H1 (cell line): ENCODE measurements around the gene TRIM24. TPM values are rescaled to one million over a fixed set of nuclear protein-coding genes. Genes with fewer than 3 reads are reported as not detected.
"Not testable (repeated sequence)": the region's sequence is repeated elsewhere in the genome, so short reads cannot be mapped to it uniquely, and the experiment has no call there.

Experiments used
- CTCF ChIA-PET: fragments of 300-600 bp; sonication (Branson Sonifier 250); formaldehyde crosslinking; loops from one replicate; lab custom pipeline; 2021; ENCODE audit not compliant: partially characterized antibody; lab: Charles Lee
- POLR2A ChIA-PET: fragments of 300-600 bp; sonication (Branson Sonifier 250); formaldehyde crosslinking; loops from one replicate; lab custom pipeline; 2021; ENCODE audit warnings: inconsistent platforms; ENCODE audit not compliant: partially characterized antibody; lab: Charles Lee
- DNase-seq, 2 experiments: peaks; one replicate each; pipeline versions ENCODE4 v3.0.0 to v3.0.0-alpha.2; 2010 to 2022; ENCODE audit warnings: low spot score in 2 of 2, low read depth in 1 of 2, mixed read lengths in 1 of 2
- FAIRE-seq: peaks from 2 replicates; lab custom pipeline; 2011; peaks lifted over from hg19 to GRCh38; lab: Jason Lieb, UNC
- H2AFZ ChIP-seq: 2 replicates; pipeline ENCODE4 v1.8.1; 2012; ENCODE audit warnings: low read length, inconsistent platforms
- H2AK5ac ChIP-seq: 2 replicates; pipeline ENCODE4 v1.6.1; 2013; ENCODE audit warnings: low read depth, low read length
- H2BK120ac ChIP-seq: replicated peaks from 2 replicates; pipeline ENCODE3; 2013; ENCODE audit warnings: low read depth, low read length, inconsistent platforms
- H2BK12ac ChIP-seq: 2 replicates; pipeline ENCODE4 v1.6.1; 2013; ENCODE audit warnings: low read depth, low read length
- H2BK15ac ChIP-seq: 2 replicates; pipeline ENCODE4 v1.6.1; 2013; ENCODE audit warnings: low read length
- H2BK20ac ChIP-seq: 2 replicates; pipeline ENCODE4 v1.6.1; 2013; ENCODE audit warnings: low read length
- H2BK5ac ChIP-seq: 2 replicates; pipeline ENCODE4 v1.6.1; 2013; ENCODE audit warnings: low read depth, low read length
- H3K14ac ChIP-seq: 2 replicates; pipeline ENCODE4 v1.6.1; 2013; ENCODE audit warnings: inconsistent platforms; ENCODE audit not compliant: insufficient read length
- H3K18ac ChIP-seq: 2 replicates; pipeline ENCODE4 v1.6.1; 2013; ENCODE audit warnings: low read length; ENCODE audit errors: extremely low read depth
- H3K23ac ChIP-seq: 2 replicates; pipeline ENCODE4 v1.6.1; 2013; ENCODE audit warnings: inconsistent platforms; ENCODE audit not compliant: insufficient read length
- H3K23me2 ChIP-seq: 2 replicates; pipeline ENCODE4 v1.6.1; 2013; ENCODE audit warnings: low read depth, low read length
- H3K27ac ChIP-seq: 2 replicates; pipeline ENCODE4 v1.6.1; 2011; ENCODE audit warnings: low read depth, low read length, inconsistent platforms
- H3K27me3 ChIP-seq, 4 experiments: replicated peaks in 1 of 4; 1 replicate in 1 of 4; 2 replicates in 3 of 4; pipeline versions ENCODE4 v1.6.1 to v1.8.1; 2011 to 2013; ENCODE audit warnings: low read length in 3 of 4, mild to moderate bottlenecking in 3 of 4, inconsistent platforms in 2 of 4, mixed read lengths in 2 of 4, moderate library complexity in 1 of 4; ENCODE audit not compliant: control insufficient read depth in 3 of 4, insufficient read depth in 3 of 4; ENCODE audit errors: extremely low read depth in 1 of 4
- H3K36me3 ChIP-seq, 4 experiments: 2 replicates each; pipeline versions ENCODE4 v1.6.1 to v1.8.1; 2011 to 2013; ENCODE audit warnings: mild to moderate bottlenecking in 4 of 4, low read length in 3 of 4, moderate library complexity in 2 of 4, control low read depth in 1 of 4, inconsistent platforms in 1 of 4; ENCODE audit not compliant: insufficient read depth in 4 of 4, control insufficient read depth in 2 of 4
- H3K4ac ChIP-seq: replicated peaks from 2 replicates; pipeline ENCODE3; 2013; ENCODE audit warnings: low read length, low read depth, mixed read lengths, inconsistent platforms; ENCODE audit not compliant: insufficient read length
- H3K4me1 ChIP-seq, 4 experiments: replicated peaks in 1 of 4; 1 replicate in 1 of 4; 2 replicates in 3 of 4; pipeline versions ENCODE4 v1.6.1 to v1.8.1; 2011 to 2013; ENCODE audit warnings: low read length in 3 of 4, inconsistent platforms in 2 of 4, mixed read lengths in 1 of 4; ENCODE audit not compliant: insufficient read depth in 4 of 4, control insufficient read depth in 3 of 4
- H3K4me2 ChIP-seq, 2 experiments: 2 replicates each; pipeline versions ENCODE4 v1.6.1 to v1.8.1; 2011 to 2013; ENCODE audit warnings: low read depth in 2 of 2, low read length in 2 of 2, control low read depth in 1 of 2, inconsistent platforms in 1 of 2, mild to moderate bottlenecking in 1 of 2; ENCODE audit not compliant: insufficient read depth in 1 of 2
- H3K4me3 ChIP-seq, 4 experiments: fragments of 200-600, 300-600 bp in 1 of 4; sonication (generic), shearing (Covaris generic), sonication (Bioruptor Twin) in 1 of 4; 2 replicates each; pipeline versions ENCODE4 v1.5.1 to v1.8.1; 2011 to 2016; ENCODE audit warnings: low read length in 4 of 4, low read depth in 3 of 4, control low read depth in 2 of 4, inconsistent platforms in 2 of 4, mild to moderate bottlenecking in 2 of 4, mixed read lengths in 1 of 4, moderate library complexity in 1 of 4; ENCODE audit not compliant: insufficient read depth in 2 of 4; ENCODE audit errors: extremely low read depth in 1 of 4
- H3K56ac ChIP-seq: replicated peaks from 2 replicates; pipeline ENCODE3; 2013; ENCODE audit warnings: low read depth, mild to moderate bottlenecking, mixed read lengths, low read length, inconsistent platforms; ENCODE audit not compliant: insufficient read length
- H3K79me1 ChIP-seq: 2 replicates; pipeline ENCODE4 v1.6.1; 2013; ENCODE audit warnings: low read depth, low read length, control low read depth
- H3K79me2 ChIP-seq, 2 experiments: 2 replicates each; pipeline versions ENCODE4 v1.6.1 to v1.8.1; 2012 to 2013; ENCODE audit warnings: low read length in 2 of 2, mild to moderate bottlenecking in 2 of 2, inconsistent platforms in 1 of 2; ENCODE audit not compliant: insufficient read depth in 2 of 2, control insufficient read depth in 1 of 2
- H3K9ac ChIP-seq, 4 experiments: replicated peaks in 1 of 4; 1 replicate in 1 of 4; 2 replicates in 3 of 4; pipeline versions ENCODE4 v1.6.1 to v1.8.1; 2011 to 2013; ENCODE audit warnings: low read depth in 3 of 4, low read length in 3 of 4, control low read depth in 2 of 4, mild to moderate bottlenecking in 2 of 4, moderate library complexity in 2 of 4, inconsistent platforms in 1 of 4; ENCODE audit errors: extremely low read depth in 1 of 4
- H3K9me3 ChIP-seq, 2 experiments: 2 replicates each; pipeline versions ENCODE4 v1.6.1 to v1.8.1; 2012 to 2013; ENCODE audit warnings: mild to moderate bottlenecking in 2 of 2, moderate library complexity in 2 of 2, control low read depth in 1 of 2, inconsistent platforms in 1 of 2, low read depth in 1 of 2, low read length in 1 of 2, mixed read lengths in 1 of 2; ENCODE audit not compliant: insufficient read depth in 2 of 2
- H4K20me1 ChIP-seq, 2 experiments: replicated peaks in 1 of 2; 2 replicates each; pipeline versions ENCODE3 to v1.8.1; 2011 to 2013; ENCODE audit warnings: inconsistent platforms in 2 of 2, low read length in 2 of 2, mild to moderate bottlenecking in 1 of 2; ENCODE audit not compliant: insufficient read depth in 2 of 2, control insufficient read depth in 1 of 2
- H4K5ac ChIP-seq: 2 replicates; pipeline ENCODE4 v1.6.1; 2013; ENCODE audit warnings: low read length, low read depth, mixed read lengths, inconsistent platforms; ENCODE audit not compliant: insufficient read length
- H4K8ac ChIP-seq: 2 replicates; pipeline ENCODE4 v1.8.0; 2013; ENCODE audit warnings: mild to moderate bottlenecking, moderate library complexity, low read length, inconsistent platforms; ENCODE audit not compliant: insufficient read depth; ENCODE audit errors: extremely low read depth
- H4K91ac ChIP-seq: replicated peaks from 2 replicates; pipeline ENCODE3; 2013; ENCODE audit warnings: low read length, mixed read lengths, inconsistent platforms; ENCODE audit not compliant: insufficient read length
- CEBPB ChIP-seq: IDR thresholded peaks from 2 replicates; pipeline ENCODE4 v1.6.1; 2012; ENCODE audit warnings: low read depth, low read length
- WGBS, 2 experiments: shearing (Covaris generic) in 1 of 2; methylation state at CpG; one replicate each; pipeline versions ENCODE4 v1.1.6 to v1.1.7; 2013 to 2015; ENCODE audit warnings: low lambda C conversion rate in 2 of 2, mixed read lengths in 2 of 2, inconsistent platforms in 1 of 2, low coverage in 1 of 2, missing lambda C conversion rate in 1 of 2; ENCODE audit not compliant: insufficient replicate concordance in 2 of 2, insufficient coverage in 1 of 2, insufficient read length in 1 of 2; ENCODE audit errors: extremely low coverage in 1 of 2, missing lambda C conversion rate in 1 of 2; 5-methylcytosine and 5-hydroxymethylcytosine counted together
- polyA plus RNA-seq, 7 experiments: library from polyadenylated mRNA; depleted of rRNA in 3 of 7; stranded (reverse) in 5 of 7; unstranded in 2 of 7; fragments of >200 nt in 5 of 7; fragments of 200-250 nt in 2 of 7; gene quantifications; 1 replicate in 5 of 7; 2 replicates in 1 of 7; 4 replicates in 1 of 7; pipeline versions ENCODE4 v1.2.1 to v1.2.3, GENCODE V29; 2011 to 2013; ENCODE audit warnings: missing spikeins in 2 of 7, mixed read lengths in 2 of 7
- total RNA-seq: library from RNA; stranded (reverse); fragmentation: NEBNext Ultra II Directional; extraction: Animal tissue kit (Norgen Biotek cat#: 25700); gene quantifications from 2 replicates; pipeline ENCODE4 v1.2.1, GENCODE V29; 2021

TRIM24 gene
- total and polyA plus RNA-seq, 2 of the 8 experiments (the other 6 are each of a cell fraction or from before 2014, with no cell fraction given), result 67.6 to 149 TPM

DNA sequence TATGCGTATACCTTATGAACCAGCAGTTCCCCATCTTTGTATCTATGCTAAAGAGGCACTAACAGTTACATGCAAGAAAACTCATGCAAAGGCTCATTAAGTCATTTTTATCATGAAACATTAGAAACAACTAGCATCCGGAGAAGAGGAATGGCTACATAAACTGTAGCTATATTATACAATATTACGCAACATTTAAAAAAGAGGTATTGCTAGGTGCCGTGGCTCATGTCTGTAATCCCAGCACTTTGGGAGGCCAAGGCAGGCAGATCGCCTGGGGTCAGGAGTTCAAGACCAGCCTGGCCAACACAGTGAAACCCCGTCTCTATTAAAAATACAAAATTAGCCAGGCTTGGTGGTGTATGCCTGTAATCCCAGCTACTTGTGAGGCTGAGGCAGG, 47.1 kb upstream of the TRIM24 start:
- H3K14ac ChIP-seq, DNase-seq, H2BK15ac ChIP-seq, H2BK120ac ChIP-seq, H3K4me1 ChIP-seq, H3K9ac ChIP-seq: not testable (repeated sequence)
- 93% methylated on average over 6 of the region's 6 CpGs; no CpG with 5 or more reads in 1 of the 2 experiments for WGBS, 2 experiments
- TF ChIP-seq CEBPB, result peak; percentile 66; the same call in 1 of the 2 replicates
- TF ChIP-seq, all 59 proteins: peak for 1; not testable (repeated sequence) for 58
- H4K20me1 ChIP-seq, H3K23ac ChIP-seq, H3K36me3 ChIP-seq, H3K56ac ChIP-seq, CTCF ChIA-PET, H3K18ac ChIP-seq, FAIRE-seq, H3K4me2 ChIP-seq, H4K91ac ChIP-seq, H3K79me1 ChIP-seq, H4K5ac ChIP-seq, H3K27me3 ChIP-seq, H3K27ac ChIP-seq, H3K4ac ChIP-seq, H3K79me2 ChIP-seq, H2BK12ac ChIP-seq, H2BK5ac ChIP-seq, H4K8ac ChIP-seq, H3K23me2 ChIP-seq, H2AK5ac ChIP-seq, H3K4me3 ChIP-seq, H3K9me3 ChIP-seq, H2BK20ac ChIP-seq, H2AFZ ChIP-seq: not testable (repeated sequence)
- POLR2A ChIA-PET, result interaction anchor here (1.2 kb wide), 1 partner anchor 46 kb away, joined by 3 read pairs; no protein-coding TSS in a partner anchor
